Hepatic stellate cell (primary cell): ENCODE results near the gene REEP6.
"Not testable (repeated sequence)": the region's sequence is repeated elsewhere in the genome, so short reads cannot be mapped to it uniquely, and the experiment has no call there.

Source experiments
- DNase-seq: peaks from one replicate; pipeline ENCODE4 v3.0.0; 2011; ENCODE audit warnings: low spot score

Gene REEP6

GRCh38 chr19:1490311-1491113, 469 bp upstream of the REEP6 start, which contains the start of gene PCSK4:
Gene PCSK4, minus strand, starts transcription at chr19:1490350. Its CDS starts 4 bp downstream, at chr19:1490346.
- DNase-seq, result peak; percentile 98

GRCh38 chr19:1491849-1492170, 829 bp downstream of the REEP6 start:
- DNase-seq, result no peak

GRCh38 chr19:1492474-1493006, 1.6 kb downstream of the REEP6 start:
- no peak for DNase-seq

GRCh38 chr19:1494115-1494815, 3.3 kb downstream of the REEP6 start:
- DNase-seq, result no peak

- no peak for DNase-seq
These were observed 4.2 kb downstream of the REEP6 start for GRCh38 chr19:1495051-1495798.

GRCh38 chr19:1495799-1496713, 5.1 kb downstream of the REEP6 start:
- DNase-seq, result no peak

- no peak for DNase-seq
These were observed 6.0 kb downstream of the REEP6 start for GRCh38 chr19:1496714-1497577.

GRCh38 chr19:1497578-1498235, 6.7 kb downstream of the REEP6 start:
- DNase-seq, result no peak

- not testable (repeated sequence) for DNase-seq
These were observed 8.2 kb downstream of the REEP6 start for GRCh38 chr19:1499231-1499630.

GRCh38 chr19:1501200-1501595, 10.2 kb downstream of the REEP6 start:
- no peak for DNase-seq

GRCh38 chr19:1502433-1503088, 11.6 kb downstream of the REEP6 start:
- DNase-seq, result no peak

GRCh38 chr19:1503089-1503924, 12.3 kb downstream of the REEP6 start:
- no peak for DNase-seq

GRCh38 chr19:1503925-1504773, 13.2 kb downstream of the REEP6 start:
- no peak for DNase-seq

GRCh38 chr19:1505012-1505411, 14.0 kb downstream of the REEP6 start:
- no peak for DNase-seq

GRCh38 chr19:1505991-1506881, 15.3 kb downstream of the REEP6 start:
- DNase-seq, result no peak

- DNase-seq, result no peak
These were observed 16.2 kb downstream of the REEP6 start for GRCh38 chr19:1507192-1507660.
